GM18909 (cell line): ENCODE results near the gene IFT81.
"Not testable (repeated sequence)": the region's sequence is repeated elsewhere in the genome, so short reads cannot be mapped to it uniquely, and the experiment has no call there.

ENCODE experiments used
- ATAC-seq: cut with Tn5 transposase; IDR thresholded peaks from one replicate; pipeline ENCODE4 v1.9.1; 2021; ENCODE audit warnings: mild to moderate bottlenecking; ENCODE audit not compliant: unreplicated experiment, poor library complexity

IFT81 gene

GRCh38 chr12:110234755-110235154, 110.6 kb downstream of the IFT81 start:
- ATAC-seq: no peak

- ATAC-seq: no peak
Measured at GRCh38 chr12:110235383-110235782, 111.2 kb downstream of the IFT81 start.

- no peak for ATAC-seq
Measured at GRCh38 chr12:110243227-110243626, 119.1 kb downstream of the IFT81 start.

GRCh38 chr12:110244372-110244771, 120.2 kb downstream of the IFT81 start:
- ATAC-seq: no peak

- no peak for ATAC-seq
Measured at GRCh38 chr12:110244829-110245228, 120.7 kb downstream of the IFT81 start.

GRCh38 chr12:110245369-110245772, 121.2 kb downstream of the IFT81 start:
- ATAC-seq: no peak

GRCh38 chr12:110246636-110247339, 122.6 kb downstream of the IFT81 start:
- no peak for ATAC-seq

- no peak for ATAC-seq
Measured at GRCh38 chr12:110247340-110248095, 123.4 kb downstream of the IFT81 start.

- no peak for ATAC-seq
Measured at GRCh38 chr12:110248096-110248447, 123.9 kb downstream of the IFT81 start.

- no peak for ATAC-seq
Measured at GRCh38 chr12:110249105-110249504, 124.9 kb downstream of the IFT81 start.

GRCh38 chr12:110249716-110250225, 125.6 kb downstream of the IFT81 start:
- peak; percentile 65 for ATAC-seq

- ATAC-seq: no peak
Measured at GRCh38 chr12:110251381-110251780, 127.2 kb downstream of the IFT81 start.

- no peak for ATAC-seq
Measured at GRCh38 chr12:110252716-110253115, 128.6 kb downstream of the IFT81 start.

- ATAC-seq: no peak
Measured at GRCh38 chr12:110253176-110253575, 129.0 kb downstream of the IFT81 start.

- no peak for ATAC-seq
Measured at GRCh38 chr12:110254971-110255540, 130.9 kb downstream of the IFT81 start.

GRCh38 chr12:110255890-110256456, 131.8 kb downstream of the IFT81 start:
- ATAC-seq: not testable (repeated sequence)

- ATAC-seq: no peak
Measured at GRCh38 chr12:110256780-110257431, 132.7 kb downstream of the IFT81 start.

- no peak for ATAC-seq
Measured at GRCh38 chr12:110258466-110258865, 134.3 kb downstream of the IFT81 start.

GRCh38 chr12:110262442-110263388, 138.6 kb downstream of the IFT81 start:
- ATAC-seq: no peak
